Stimulated activated naive CD8-positive, alpha-beta T cell treated with anti-CD3 and anti-CD28 coated beads, Interleukin-15, Interleukin-2, amounts not matched to agents 100 ng/mL and 50 ng/mL, for 24 hours (primary cell): ENCODE results near the gene MAPRE3.

ENCODE experiments used
- H3K27ac Mint-ChIP-seq: one replicate; pipeline ENCODE4 v1.8.0; 2021; ENCODE audit warnings: mild to moderate bottlenecking, mixed read lengths
- H3K27me3 Mint-ChIP-seq: one replicate; pipeline ENCODE4 v1.8.0; 2021; ENCODE audit warnings: mixed read lengths
- H3K36me3 Mint-ChIP-seq: one replicate; pipeline ENCODE4 v1.8.0; 2021; ENCODE audit warnings: low read depth, mixed read lengths
- H3K4me1 Mint-ChIP-seq: one replicate; pipeline ENCODE4 v1.8.0; 2021; ENCODE audit warnings: low read depth, mixed read lengths
- H3K4me3 Mint-ChIP-seq: one replicate; pipeline ENCODE4 v1.8.0; 2021; ENCODE audit warnings: mild to moderate bottlenecking, mixed read lengths
- H3K9me3 Mint-ChIP-seq: one replicate; pipeline ENCODE4 v1.8.0; 2021; ENCODE audit warnings: mixed read lengths

MAPRE3 gene

GRCh38 chr2:27042985-27043634 is 72.7 kb downstream of the MAPRE3 start:
- Mint-ChIP-seq H3K27me3 (no peaks in the 10 kb centered on the region), H3K4me1 (peaks cover 27% of the 10 kb centered on the region), H3K4me3 (no peak overlapping the region), H3K27ac (no peak overlapping the region), H3K9me3 (no peaks in the 10 kb centered on the region), H3K36me3 (peaks cover 41% of the 10 kb centered on the region)

DNA sequence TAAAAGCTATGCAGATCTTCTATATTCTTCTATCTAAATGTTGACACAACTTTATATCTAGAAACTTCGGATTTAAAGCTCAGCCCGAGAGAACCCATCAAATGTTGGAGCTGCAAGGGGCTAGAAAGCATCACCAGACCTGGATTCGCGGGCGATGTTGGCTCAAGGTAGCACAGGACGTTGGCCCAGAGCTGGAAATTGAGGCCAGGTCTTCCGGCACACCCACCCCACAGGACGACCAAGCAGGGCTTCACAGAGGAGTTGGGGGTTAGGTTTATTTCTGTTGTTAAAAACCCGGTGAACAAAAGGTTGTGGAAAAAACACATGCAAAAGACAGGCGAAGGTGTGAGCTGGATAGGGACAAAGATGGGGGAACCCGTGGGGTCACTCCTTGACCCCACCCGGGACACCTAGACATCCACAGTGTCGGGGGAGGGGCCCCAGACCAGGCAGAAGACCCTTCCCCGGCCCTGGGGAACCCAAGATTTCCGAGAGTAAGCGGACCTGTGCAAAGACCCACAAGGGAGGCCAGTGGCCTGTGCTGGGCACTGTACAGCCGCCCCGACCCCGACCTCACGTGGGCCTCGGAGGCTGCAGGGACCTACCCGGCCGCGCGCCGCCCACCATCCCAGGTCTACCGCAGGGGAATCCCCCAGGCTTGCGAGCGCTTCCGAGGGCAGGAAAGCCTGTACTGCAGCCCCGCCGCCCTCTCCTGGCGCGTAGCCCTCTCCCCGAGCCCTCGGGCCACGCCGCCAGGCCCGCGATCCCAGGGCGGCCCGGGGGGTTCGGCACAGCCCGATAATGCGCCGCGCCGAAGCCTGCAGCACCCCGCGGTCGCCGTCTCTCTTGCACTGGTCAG is 79.2 kb downstream of the MAPRE3 start:
- no peaks in the 10 kb centered on the region for H3K9me3 Mint-ChIP-seq
- peaks cover 7% of the 10 kb centered on the region for H3K27me3 Mint-ChIP-seq
- H3K27ac Mint-ChIP-seq, result peak overlapping the region; percentile 98
- H3K4me1 Mint-ChIP-seq, result peaks cover 30% of the 10 kb centered on the region
- H3K36me3 Mint-ChIP-seq, result peaks cover 14% of the 10 kb centered on the region
- H3K4me3 Mint-ChIP-seq, result peak overlapping the region; percentile 88

DNA sequence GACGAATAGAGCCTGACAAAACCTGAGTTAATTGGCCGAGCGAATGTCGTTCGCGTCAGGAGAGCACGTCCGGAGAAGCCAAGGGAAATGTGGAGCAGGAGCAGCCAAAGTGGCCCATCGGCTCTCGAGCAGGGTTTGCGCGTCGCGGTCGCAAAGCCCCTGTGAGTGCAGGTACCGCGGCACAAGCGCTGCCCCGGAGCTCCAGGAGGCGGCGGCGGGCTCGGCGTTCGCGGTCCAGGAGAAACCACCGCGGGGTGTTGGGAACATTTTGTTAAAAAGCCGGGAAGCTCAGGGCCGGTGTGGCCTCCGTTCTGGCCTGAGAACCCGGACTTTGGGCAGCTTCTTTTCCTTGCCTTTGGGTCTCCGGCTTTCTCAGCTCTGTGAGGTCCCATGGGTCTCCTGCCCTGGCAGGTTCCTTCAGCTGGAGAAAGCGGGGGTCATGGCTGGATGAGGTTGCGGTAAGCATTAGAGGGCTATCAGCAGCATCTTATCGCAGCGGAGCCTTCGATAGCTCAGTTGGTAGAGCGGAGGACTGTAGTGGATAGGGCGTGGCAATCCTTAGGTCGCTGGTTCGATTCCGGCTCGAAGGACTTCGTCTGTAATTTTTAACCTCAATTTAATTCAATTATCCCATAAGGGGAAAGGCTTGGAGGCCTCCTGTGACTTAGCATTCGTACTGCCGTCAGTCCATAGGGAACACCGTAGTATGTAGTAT is 80.0 kb downstream of the MAPRE3 start:
- peaks cover 7% of the 10 kb centered on the region for H3K27me3 Mint-ChIP-seq
- no peaks in the 10 kb centered on the region for H3K9me3 Mint-ChIP-seq
- H3K27ac Mint-ChIP-seq, result peak overlapping the region; percentile 98
- peaks cover 30% of the 10 kb centered on the region for H3K4me1 Mint-ChIP-seq
- H3K4me3 Mint-ChIP-seq, result peak overlapping the region; percentile 88
- peaks cover 20% of the 10 kb centered on the region for H3K36me3 Mint-ChIP-seq

- Mint-ChIP-seq H3K27me3 (peaks cover 7% of the 10 kb centered on the region), H3K4me1 (peaks cover 30% of the 10 kb centered on the region), H3K9me3 (no peaks in the 10 kb centered on the region), H3K4me3 (peak within 1 kb of the TSS; percentile 88), H3K27ac (peak within 1 kb of the TSS; percentile 98), H3K36me3 (peaks cover 27% of the 10 kb centered on the region)
Observed at GRCh38 chr2:27050996-27051901, 80.8 kb downstream of the MAPRE3 start, which contains the start of gene AGBL5. AGBL5 (plus strand) TSS chr2:27051668; CDS start chr2:27052959, 1,291 bp downstream.

DNA sequence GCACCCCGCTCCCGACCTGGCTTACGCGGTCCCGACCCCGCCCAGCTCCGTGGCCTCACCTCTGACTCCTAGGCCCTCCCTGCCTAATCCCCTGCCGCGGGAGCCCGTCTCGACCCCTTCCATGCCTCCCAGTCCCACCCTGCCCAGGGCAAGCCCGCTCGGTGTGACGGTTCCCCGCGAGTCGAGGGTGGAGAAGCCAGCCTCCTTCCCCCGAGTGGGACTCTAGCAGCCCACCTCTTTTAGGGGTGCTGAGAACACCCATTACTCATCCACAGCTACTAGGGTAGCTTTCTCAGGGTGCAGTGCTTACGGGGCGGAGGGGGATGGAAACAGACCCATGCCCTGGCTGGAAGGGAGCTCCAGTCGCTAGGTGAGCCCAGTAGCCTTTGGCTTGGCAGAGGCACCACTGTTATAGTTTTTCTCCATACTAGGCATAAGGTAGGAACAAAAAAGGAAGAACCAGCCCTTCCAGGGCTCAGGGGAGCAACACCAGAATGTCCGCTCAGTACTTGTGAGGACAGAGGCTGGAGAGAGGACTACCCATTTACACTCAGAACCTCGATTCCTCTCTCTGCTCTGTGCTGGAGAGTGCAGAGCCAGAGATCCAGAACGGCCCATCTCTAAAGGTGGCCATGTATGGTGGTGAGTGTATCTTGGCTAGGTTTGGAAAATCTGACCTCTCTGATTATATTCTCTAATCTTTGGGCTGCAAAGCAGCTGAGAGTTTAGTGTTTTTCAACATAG is 81.6 kb downstream of the MAPRE3 start:
- no peaks in the 10 kb centered on the region for H3K9me3 Mint-ChIP-seq
- peaks cover 31% of the 10 kb centered on the region for H3K36me3 Mint-ChIP-seq
- H3K27me3 Mint-ChIP-seq, result peaks cover 7% of the 10 kb centered on the region
- H3K4me1 Mint-ChIP-seq, result peaks cover 30% of the 10 kb centered on the region
- peak overlapping the region; percentile 53 for H3K27ac Mint-ChIP-seq
- peak overlapping the region; percentile 88 for H3K4me3 Mint-ChIP-seq

DNA sequence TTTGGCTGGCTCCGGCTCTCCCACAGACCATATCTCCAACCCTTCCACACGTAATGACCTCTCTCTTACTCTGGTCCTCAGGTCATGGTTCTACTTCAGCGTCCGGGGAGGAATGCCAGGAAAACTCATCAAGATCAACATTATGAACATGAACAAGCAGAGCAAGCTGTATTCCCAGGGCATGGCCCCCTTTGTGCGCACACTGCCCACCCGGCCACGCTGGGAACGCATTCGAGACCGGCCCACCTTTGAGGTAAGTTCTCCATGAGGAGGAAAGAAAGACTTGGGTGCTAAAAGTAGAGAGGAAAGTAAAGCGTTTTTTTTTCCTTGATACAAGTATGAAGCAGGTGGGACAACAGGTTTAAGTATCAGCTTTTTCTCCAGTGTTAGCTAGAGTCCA is 82.9 kb downstream of the MAPRE3 start:
- H3K27ac Mint-ChIP-seq, result no peak overlapping the region
- H3K4me3 Mint-ChIP-seq, result peak overlapping the region; percentile 88
- H3K36me3 Mint-ChIP-seq, result peaks cover 31% of the 10 kb centered on the region
- H3K27me3 Mint-ChIP-seq, result peaks cover 7% of the 10 kb centered on the region
- H3K4me1 Mint-ChIP-seq, result peaks cover 27% of the 10 kb centered on the region
- H3K9me3 Mint-ChIP-seq, result no peaks in the 10 kb centered on the region

DNA sequence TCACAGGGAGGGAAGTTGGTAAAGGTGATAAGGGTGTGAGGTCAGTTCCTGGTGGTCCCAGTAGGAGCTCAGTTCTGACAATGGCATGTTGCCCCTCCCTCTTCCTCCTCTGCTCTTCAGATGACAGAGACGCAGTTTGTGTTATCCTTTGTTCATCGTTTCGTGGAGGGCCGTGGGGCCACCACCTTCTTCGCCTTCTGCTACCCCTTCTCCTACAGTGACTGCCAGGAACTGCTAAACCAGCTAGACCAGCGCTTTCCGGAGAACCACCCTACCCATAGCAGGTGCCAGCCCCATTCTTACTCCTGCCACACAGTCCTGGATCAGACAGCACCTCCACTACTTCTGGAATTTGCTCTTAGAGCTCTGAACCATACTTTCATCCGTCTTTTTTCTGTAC is 83.3 kb downstream of the MAPRE3 start:
- Mint-ChIP-seq H3K36me3 (peaks cover 31% of the 10 kb centered on the region), H3K4me3 (no peak overlapping the region), H3K27me3 (peaks cover 7% of the 10 kb centered on the region), H3K4me1 (peaks cover 27% of the 10 kb centered on the region), H3K27ac (no peak overlapping the region), H3K9me3 (no peaks in the 10 kb centered on the region)

- peaks cover 34% of the 10 kb centered on the region for H3K36me3 Mint-ChIP-seq
- peaks cover 7% of the 10 kb centered on the region for H3K27me3 Mint-ChIP-seq
- H3K27ac Mint-ChIP-seq, result no peak overlapping the region
- H3K4me1 Mint-ChIP-seq, result peaks cover 20% of the 10 kb centered on the region
- H3K9me3 Mint-ChIP-seq, result no peaks in the 10 kb centered on the region
- H3K4me3 Mint-ChIP-seq, result no peak overlapping the region
Observed at GRCh38 chr2:27054721-27055120, 84.3 kb downstream of the MAPRE3 start.

DNA sequence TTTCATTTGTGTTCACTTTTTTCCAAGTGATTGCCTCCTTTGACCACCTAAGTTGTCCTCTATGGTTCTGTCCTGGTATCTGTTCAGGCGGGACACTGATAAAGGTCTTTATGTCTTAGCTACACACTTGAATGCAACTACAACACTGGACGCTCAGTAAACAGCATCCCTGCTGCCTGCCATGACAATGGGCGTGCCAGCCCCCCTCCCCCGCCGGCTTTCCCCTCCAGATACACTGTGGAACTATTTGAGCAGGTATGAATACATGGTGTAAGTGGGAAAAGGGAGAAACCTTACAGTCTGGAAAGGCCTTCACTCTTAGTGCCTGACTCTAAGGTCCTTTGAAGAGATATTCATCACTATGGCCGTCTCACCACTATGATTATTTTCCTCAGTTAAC is 86.7 kb downstream of the MAPRE3 start:
- Mint-ChIP-seq H3K36me3 (peaks cover 34% of the 10 kb centered on the region), H3K9me3 (no peaks in the 10 kb centered on the region), H3K4me1 (peaks cover 4% of the 10 kb centered on the region), H3K27ac (no peak overlapping the region), H3K4me3 (no peak overlapping the region), H3K27me3 (no peaks in the 10 kb centered on the region)

GRCh38 chr2:27058210-27058609 is 87.8 kb downstream of the MAPRE3 start:
- Mint-ChIP-seq H3K27ac (no peak overlapping the region), H3K36me3 (peaks cover 43% of the 10 kb centered on the region), H3K9me3 (no peaks in the 10 kb centered on the region)

DNA sequence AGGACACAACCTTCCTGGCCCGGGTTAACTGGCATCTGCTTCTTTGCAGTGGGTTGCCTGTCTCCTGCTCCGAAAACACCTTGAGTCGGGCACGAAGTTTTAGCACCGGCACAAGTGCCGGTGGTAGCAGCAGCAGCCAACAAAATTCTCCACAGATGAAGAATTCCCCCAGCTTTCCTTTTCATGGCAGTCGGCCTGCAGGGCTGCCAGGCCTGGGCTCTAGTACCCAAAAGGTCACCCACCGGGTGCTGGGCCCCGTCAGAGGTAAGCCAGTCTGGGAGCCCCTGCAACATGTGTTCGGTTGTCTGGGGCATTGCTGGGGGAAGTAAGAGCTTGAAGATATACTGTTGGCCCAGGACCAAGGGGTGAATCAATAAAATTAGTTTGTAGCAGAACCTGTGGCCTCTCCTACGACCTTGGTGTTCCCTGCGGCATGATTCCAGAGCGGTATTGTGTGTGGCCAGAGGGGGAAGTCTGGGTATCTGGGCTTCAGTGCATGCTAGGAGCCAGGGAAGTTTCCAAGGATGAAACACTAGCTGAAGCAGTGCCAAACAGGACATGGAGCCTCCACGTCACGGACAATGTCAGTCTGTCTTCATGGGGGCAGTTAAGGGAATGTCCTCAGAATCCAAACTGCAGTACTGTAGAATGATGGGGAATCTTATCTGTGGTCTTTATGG is 88.8 kb downstream of the MAPRE3 start:
- Mint-ChIP-seq H3K9me3 (no peaks in the 10 kb centered on the region), H3K4me1 (no peaks in the 10 kb centered on the region), H3K27ac (no peak overlapping the region), H3K36me3 (peaks cover 44% of the 10 kb centered on the region), H3K27me3 (no peaks in the 10 kb centered on the region), H3K4me3 (no peak overlapping the region)

More at GRCh38 chr2:27058210-27058609, 87.8 kb downstream of the MAPRE3 start:
- Mint-ChIP-seq H3K4me3 (no peak overlapping the region), H3K4me1 (no peaks in the 10 kb centered on the region), H3K27me3 (no peaks in the 10 kb centered on the region)

- H3K27ac Mint-ChIP-seq, result no peak overlapping the region
- H3K4me3 Mint-ChIP-seq, result no peak overlapping the region
- H3K27me3 Mint-ChIP-seq, result no peaks in the 10 kb centered on the region
- H3K9me3 Mint-ChIP-seq, result no peaks in the 10 kb centered on the region
- peaks cover 46% of the 10 kb centered on the region for H3K36me3 Mint-ChIP-seq
- no peaks in the 10 kb centered on the region for H3K4me1 Mint-ChIP-seq
Observed at GRCh38 chr2:27060323-27060722, 89.9 kb downstream of the MAPRE3 start.

DNA sequence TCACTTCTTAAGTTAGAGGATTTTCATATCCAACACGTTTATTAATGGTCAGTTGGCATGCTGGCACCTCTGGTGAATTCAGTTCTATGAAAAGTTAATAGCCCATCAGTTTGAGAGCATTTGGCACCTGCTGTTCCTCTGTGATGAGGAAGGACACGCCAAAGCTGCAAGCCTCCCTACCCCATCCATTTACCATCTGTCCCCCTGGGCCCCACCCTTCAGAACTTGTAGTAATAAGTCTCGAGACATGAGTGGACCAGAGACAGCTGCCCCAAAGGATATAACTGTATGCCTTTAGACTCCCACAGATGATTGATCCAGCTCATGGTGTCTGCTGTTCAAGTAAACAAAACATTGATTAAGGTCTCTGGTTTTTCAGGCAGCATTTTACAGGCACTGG is 94.7 kb downstream of the MAPRE3 start:
- Mint-ChIP-seq H3K36me3 (peaks cover 68% of the 10 kb centered on the region), H3K4me3 (no peak overlapping the region), H3K9me3 (no peaks in the 10 kb centered on the region), H3K4me1 (peaks cover 28% of the 10 kb centered on the region), H3K27me3 (no peaks in the 10 kb centered on the region), H3K27ac (no peak overlapping the region)
